MM.1S (cell line): Measurements from ENCODE around the gene RFTN1.

Experiments used
- DNase-seq: peaks from one replicate; pipeline ENCODE4 v3.0.0-alpha.2; 2015
- H2AFZ ChIP-seq: fragments of 300-600 bp; sonication (generic); 2 replicates; pipeline ENCODE4 v1.6.0; 2016; ENCODE audit warnings: antibody characterized with exemption, low read length
- H3F3A ChIP-seq: fragments of 300-600 bp; sonication (generic); 2 replicates; pipeline ENCODE4 v1.6.1; 2016; ENCODE audit warnings: mild to moderate bottlenecking, antibody characterized with exemption, low read length, moderate library complexity, mixed read lengths; ENCODE audit not compliant: insufficient read depth
- H3K27ac ChIP-seq: fragments of 300-600 bp; sonication (generic); 2 replicates; pipeline ENCODE4 v1.5.1; 2016; ENCODE audit warnings: mild to moderate bottlenecking, low read length
- H3K27me3 ChIP-seq: fragments of 300-600 bp; sonication (generic); replicated peaks from 2 replicates; pipeline ENCODE4 v1.6.0; 2016; ENCODE audit warnings: low read length; ENCODE audit not compliant: insufficient read depth
- H3K36me3 ChIP-seq: fragments of 300-600 bp; sonication (generic); replicated peaks from 2 replicates; pipeline ENCODE4 v1.6.1; 2016; ENCODE audit warnings: mild to moderate bottlenecking, low read length, mixed read lengths; ENCODE audit not compliant: insufficient read depth
- H3K4me1 ChIP-seq: fragments of 300-600 bp; sonication (generic); 2 replicates; pipeline ENCODE4 v1.6.1; 2016; ENCODE audit warnings: low read length, mixed read lengths
- H3K4me2 ChIP-seq: fragments of 300-600 bp; sonication (generic); 2 replicates; pipeline ENCODE4 v1.6.0; 2016; ENCODE audit warnings: low read depth, low read length
- H3K4me3 ChIP-seq: fragments of 300-600 bp; sonication (generic); 2 replicates; pipeline ENCODE4 v1.5.1; 2016; ENCODE audit warnings: low read length, mixed read lengths
- H3K79me2 ChIP-seq: fragments of 300-600 bp; sonication (generic); 2 replicates; pipeline ENCODE4 v1.6.1; 2016; ENCODE audit warnings: mixed run types, low read length, mixed read lengths
- H3K9ac ChIP-seq: fragments of 300-600 bp; sonication (generic); 2 replicates; pipeline ENCODE4 v1.6.1; 2016; ENCODE audit warnings: low read length, mixed read lengths
- H3K9me2 ChIP-seq: fragments of 300-600 bp; sonication (generic); replicated peaks from 2 replicates; pipeline ENCODE4 v1.6.1; 2016; ENCODE audit warnings: mild to moderate bottlenecking, low read length, mixed read lengths; ENCODE audit not compliant: insufficient read depth
- H3K9me3 ChIP-seq: fragments of 300-600 bp; sonication (generic); replicated peaks from 2 replicates; pipeline ENCODE4 v1.6.1; 2016; ENCODE audit warnings: mild to moderate bottlenecking, low read length, mixed read lengths; ENCODE audit not compliant: insufficient read depth
- H4K20me1 ChIP-seq: fragments of 300-600 bp; sonication (generic); 2 replicates; pipeline ENCODE4 v1.6.1; 2016; ENCODE audit warnings: mild to moderate bottlenecking, low read length, moderate library complexity, mixed read lengths; ENCODE audit not compliant: insufficient read depth
- CTCF ChIP-seq: fragments of 300-600 bp; sonication (generic); IDR thresholded peaks from 2 replicates; pipeline ENCODE4 v1.5.1; 2016; ENCODE audit warnings: antibody characterized with exemption, low read length, mixed read lengths
- EZH2 ChIP-seq: fragments of 300-600 bp; sonication (generic); optimal IDR thresholded peaks from 2 replicates; pipeline ENCODE3; 2017; ENCODE audit warnings: low read depth, mild to moderate bottlenecking, antibody characterized with exemption, low read length, mixed read lengths
- EZH2phosphoT487 ChIP-seq: fragments of 300-600 bp; sonication (generic); IDR thresholded peaks from 2 replicates; pipeline ENCODE4 v1.6.1; 2018; ENCODE audit warnings: antibody characterized with exemption, low read length

Gene RFTN1

GRCh38 chr3:16498130-16498890 is 15.2 kb downstream of the RFTN1 start:
- Histone ChIP-seq H3K4me2 (no peak overlapping the region), H3K27me3 (no peaks in the 10 kb centered on the region), H3F3A (no peaks in the 10 kb centered on the region), H3K79me2 (no peaks in the 10 kb centered on the region), H3K9me3 (no peaks in the 10 kb centered on the region), H4K20me1 (no peaks in the 10 kb centered on the region), H3K4me1 (no peaks in the 10 kb centered on the region), H3K9me2 (no peaks in the 10 kb centered on the region), H3K36me3 (no peaks in the 10 kb centered on the region), H3K4me3 (no peak overlapping the region), H2AFZ (no peak overlapping the region), H3K27ac (no peak overlapping the region), H3K9ac (no peak overlapping the region)
- no peak for DNase-seq
- TF ChIP-seq EZH2 (no peak), EZH2phosphoT487 (no peak), CTCF (no peak)

GRCh38 chr3:16496408-16497222 is 16.9 kb downstream of the RFTN1 start:
- Histone ChIP-seq H3K27ac (no peak overlapping the region), H3K9ac (no peak overlapping the region), H3K9me3 (no peaks in the 10 kb centered on the region), H3K9me2 (no peaks in the 10 kb centered on the region), H3K79me2 (no peaks in the 10 kb centered on the region), H4K20me1 (no peaks in the 10 kb centered on the region), H2AFZ (no peak overlapping the region), H3F3A (no peaks in the 10 kb centered on the region), H3K4me2 (no peak overlapping the region), H3K27me3 (no peaks in the 10 kb centered on the region), H3K4me3 (no peak overlapping the region), H3K4me1 (no peaks in the 10 kb centered on the region), H3K36me3 (no peaks in the 10 kb centered on the region)
- TF ChIP-seq EZH2 (no peak), EZH2phosphoT487 (no peak), CTCF (no peak)
- DNase-seq, result no peak

DNA sequence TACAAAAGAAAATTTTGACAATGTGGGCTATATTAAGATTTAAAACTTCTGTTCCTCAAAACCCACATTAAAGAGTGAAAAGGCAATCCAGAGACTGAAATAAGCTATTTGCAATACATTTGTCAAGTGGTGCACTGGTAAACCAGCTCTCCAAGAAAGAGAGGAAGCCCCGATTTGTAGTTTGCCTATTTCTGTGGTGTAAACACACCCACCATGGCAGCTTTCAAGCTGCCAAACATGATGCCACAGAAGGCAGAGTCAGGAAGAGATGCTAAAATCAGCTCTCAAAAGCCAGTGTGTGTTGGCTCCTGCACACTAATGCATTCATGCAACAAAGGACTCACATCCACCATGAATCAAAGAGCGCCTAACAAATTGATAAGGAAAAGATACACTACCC is 17.5 kb downstream of the RFTN1 start:
- no peaks in the 10 kb centered on the region for H3K4me1 ChIP-seq
- no peaks in the 10 kb centered on the region for H3K27me3 ChIP-seq
- H3K9me2 ChIP-seq, result no peaks in the 10 kb centered on the region
- H3K9ac ChIP-seq, result no peak overlapping the region
- H3K27ac ChIP-seq, result no peak overlapping the region
- no peak for DNase-seq
- H4K20me1 ChIP-seq, result no peaks in the 10 kb centered on the region
- H3K4me3 ChIP-seq, result no peak overlapping the region
- H3K9me3 ChIP-seq, result no peaks in the 10 kb centered on the region
- no peaks in the 10 kb centered on the region for H3K36me3 ChIP-seq
- no peak overlapping the region for H2AFZ ChIP-seq
- no peaks in the 10 kb centered on the region for H3K79me2 ChIP-seq
- TF ChIP-seq EZH2phosphoT487 (no peak), CTCF (no peak), EZH2 (no peak)
- H3F3A ChIP-seq, result no peaks in the 10 kb centered on the region
- no peak overlapping the region for H3K4me2 ChIP-seq
